Measurements from ENCODE around the gene ARMH3.

DNA sequence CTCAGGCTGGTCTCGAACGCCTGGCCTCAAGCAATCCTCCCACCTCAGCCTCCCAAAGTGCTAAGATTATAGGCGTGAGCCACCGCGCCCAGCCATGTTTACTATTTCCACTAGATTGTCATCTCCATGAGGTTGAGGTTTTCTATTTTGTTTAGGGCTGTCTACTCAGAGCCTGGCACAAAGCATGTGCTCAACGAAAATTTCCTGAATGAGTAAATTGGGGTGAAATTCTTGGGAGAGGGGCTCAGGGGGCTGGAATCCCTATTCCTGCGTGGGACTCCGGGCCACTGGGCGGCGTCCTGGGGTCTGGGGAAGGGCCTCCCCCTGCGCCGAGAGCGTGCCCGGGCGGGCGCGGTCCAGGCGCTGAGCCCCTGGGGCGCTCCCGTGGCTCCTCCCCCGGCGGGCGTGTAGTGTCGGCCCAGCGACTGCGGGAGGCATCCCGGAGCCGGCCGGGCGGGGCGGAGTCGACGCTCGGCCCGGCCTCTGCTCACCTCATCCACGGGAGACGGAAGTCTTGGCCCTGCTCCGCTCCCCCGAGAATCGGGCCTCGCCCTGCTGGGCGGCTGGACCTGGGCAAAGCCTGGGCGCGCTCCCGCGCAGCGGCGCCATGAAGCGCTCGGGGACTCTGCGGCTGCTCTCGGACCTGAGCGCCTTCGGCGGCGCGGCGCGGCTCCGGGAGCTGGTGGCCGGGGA, 9.0 kb upstream of the ARMH3 start, which contains the start of gene HPS6:
- TF ChIP-seq EP300 (IDR thresholded peaks at IDR 0.05) = no peak
- no peak for TF ChIP-seq POLR2A (IDR thresholded peaks at IDR 0.05; ENCODE audit: low read depth)
- TF ChIP-seq, protein P1, sequence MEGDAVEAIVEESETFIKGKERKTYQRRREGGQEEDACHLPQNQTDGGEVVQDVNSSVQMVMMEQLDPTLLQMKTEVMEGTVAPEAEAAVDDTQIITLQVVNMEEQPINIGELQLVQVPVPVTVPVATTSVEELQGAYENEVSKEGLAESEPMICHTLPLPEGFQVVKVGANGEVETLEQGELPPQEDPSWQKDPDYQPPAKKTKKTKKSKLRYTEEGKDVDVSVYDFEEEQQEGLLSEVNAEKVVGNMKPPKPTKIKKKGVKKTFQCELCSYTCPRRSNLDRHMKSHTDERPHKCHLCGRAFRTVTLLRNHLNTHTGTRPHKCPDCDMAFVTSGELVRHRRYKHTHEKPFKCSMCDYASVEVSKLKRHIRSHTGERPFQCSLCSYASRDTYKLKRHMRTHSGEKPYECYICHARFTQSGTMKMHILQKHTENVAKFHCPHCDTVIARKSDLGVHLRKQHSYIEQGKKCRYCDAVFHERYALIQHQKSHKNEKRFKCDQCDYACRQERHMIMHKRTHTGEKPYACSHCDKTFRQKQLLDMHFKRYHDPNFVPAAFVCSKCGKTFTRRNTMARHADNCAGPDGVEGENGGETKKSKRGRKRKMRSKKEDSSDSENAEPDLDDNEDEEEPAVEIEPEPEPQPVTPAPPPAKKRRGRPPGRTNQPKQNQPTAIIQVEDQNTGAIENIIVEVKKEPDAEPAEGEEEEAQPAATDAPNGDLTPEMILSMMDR (IDR thresholded peaks at IDR 0.05) = peak; percentile 14 to 28 (median 19)
- peak; percentile 85 to 92 for TF ChIP-seq POLR2AphosphoS5 (IDR thresholded peaks at IDR 0.05)

All from esophagus muscularis mucosa (tissue), 4 donors.